ENCODE results near the gene INPP5J.
"Not testable (repeated sequence)": the region's sequence is repeated elsewhere in the genome, so short reads cannot be mapped to it uniquely, and the experiment has no call there.

The INPP5J gene

GRCh38 chr22:31093086-31093850 lies 29.5 kb upstream of the INPP5J start:
- no peak overlapping the region for H3K4me3 ChIP-seq (ENCODE audit: low read depth, low read length)
- no peak for DNase-seq (ENCODE audit: low read depth)
- TF ChIP-seq, protein P1, sequence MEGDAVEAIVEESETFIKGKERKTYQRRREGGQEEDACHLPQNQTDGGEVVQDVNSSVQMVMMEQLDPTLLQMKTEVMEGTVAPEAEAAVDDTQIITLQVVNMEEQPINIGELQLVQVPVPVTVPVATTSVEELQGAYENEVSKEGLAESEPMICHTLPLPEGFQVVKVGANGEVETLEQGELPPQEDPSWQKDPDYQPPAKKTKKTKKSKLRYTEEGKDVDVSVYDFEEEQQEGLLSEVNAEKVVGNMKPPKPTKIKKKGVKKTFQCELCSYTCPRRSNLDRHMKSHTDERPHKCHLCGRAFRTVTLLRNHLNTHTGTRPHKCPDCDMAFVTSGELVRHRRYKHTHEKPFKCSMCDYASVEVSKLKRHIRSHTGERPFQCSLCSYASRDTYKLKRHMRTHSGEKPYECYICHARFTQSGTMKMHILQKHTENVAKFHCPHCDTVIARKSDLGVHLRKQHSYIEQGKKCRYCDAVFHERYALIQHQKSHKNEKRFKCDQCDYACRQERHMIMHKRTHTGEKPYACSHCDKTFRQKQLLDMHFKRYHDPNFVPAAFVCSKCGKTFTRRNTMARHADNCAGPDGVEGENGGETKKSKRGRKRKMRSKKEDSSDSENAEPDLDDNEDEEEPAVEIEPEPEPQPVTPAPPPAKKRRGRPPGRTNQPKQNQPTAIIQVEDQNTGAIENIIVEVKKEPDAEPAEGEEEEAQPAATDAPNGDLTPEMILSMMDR (IDR thresholded peaks at IDR 0.05; ENCODE audit: low read depth, low read length), result no peak
- no peak for TF ChIP-seq POLR2A (IDR thresholded peaks at IDR 0.05; ENCODE audit: extremely low read depth, insufficient read length)
- no peak for TF ChIP-seq MYC (IDR thresholded peaks at IDR 0.05; ENCODE audit: low read depth, low read length)
- TF ChIP-seq, protein P2, sequence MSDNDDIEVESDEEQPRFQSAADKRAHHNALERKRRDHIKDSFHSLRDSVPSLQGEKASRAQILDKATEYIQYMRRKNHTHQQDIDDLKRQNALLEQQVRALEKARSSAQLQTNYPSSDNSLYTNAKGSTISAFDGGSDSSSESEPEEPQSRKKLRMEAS (IDR thresholded peaks at IDR 0.05; ENCODE audit: low read depth, low read length), result no peak

- TF ChIP-seq, protein P1 (IDR thresholded peaks at IDR 0.05; ENCODE audit: low read depth, low read length), result no peak
- TF ChIP-seq MYC (IDR thresholded peaks at IDR 0.05; ENCODE audit: low read depth, low read length), result no peak
- TF ChIP-seq POLR2A (IDR thresholded peaks at IDR 0.05; ENCODE audit: extremely low read depth, insufficient read length), result no peak
- TF ChIP-seq, protein P2 (IDR thresholded peaks at IDR 0.05; ENCODE audit: low read depth, low read length), result no peak
- no peak for DNase-seq (ENCODE audit: low read depth)
- no peak overlapping the region for H3K4me3 ChIP-seq (ENCODE audit: low read depth, low read length)
Measured at GRCh38 chr22:31094021-31094551, 28.7 kb upstream of the INPP5J start.

DNA sequence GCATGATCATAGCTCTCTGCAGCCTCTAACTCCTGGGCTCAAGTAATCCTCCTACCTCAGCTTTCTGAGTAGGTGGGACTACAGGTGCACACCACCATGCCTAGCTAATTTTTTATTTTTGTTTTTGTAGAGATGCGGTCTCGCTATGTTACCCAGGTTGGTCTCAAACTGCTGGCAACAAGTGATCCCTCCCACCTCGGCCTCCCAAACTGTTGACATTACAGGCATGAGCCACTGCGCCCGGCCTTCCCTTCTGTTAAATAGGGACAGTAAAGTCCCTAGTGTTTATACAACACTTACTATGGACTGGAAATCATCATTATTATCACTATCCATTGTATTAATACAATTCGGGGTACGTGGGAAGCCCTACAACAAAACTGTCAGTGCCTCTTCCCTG lies 28.0 kb upstream of the INPP5J start:
- H3K4me3 ChIP-seq (ENCODE audit: low read depth, low read length), result no peak overlapping the region
- TF ChIP-seq, protein P1 (IDR thresholded peaks at IDR 0.05; ENCODE audit: low read depth, low read length), result no peak
- no peak for TF ChIP-seq POLR2A (IDR thresholded peaks at IDR 0.05; ENCODE audit: extremely low read depth, insufficient read length)
- TF ChIP-seq MYC (IDR thresholded peaks at IDR 0.05; ENCODE audit: low read depth, low read length), result no peak
- TF ChIP-seq, protein P2 (IDR thresholded peaks at IDR 0.05; ENCODE audit: low read depth, low read length), result no peak
- no peak for DNase-seq (ENCODE audit: low read depth)

GRCh38 chr22:31095637-31096249 lies 27.0 kb upstream of the INPP5J start:
- DNase-seq (ENCODE audit: low read depth), result no peak
- TF ChIP-seq, protein P1 (IDR thresholded peaks at IDR 0.05; ENCODE audit: low read depth, low read length), result no peak
- TF ChIP-seq POLR2A (IDR thresholded peaks at IDR 0.05; ENCODE audit: extremely low read depth, insufficient read length) (no peak), MYC (IDR thresholded peaks at IDR 0.05; ENCODE audit: low read depth, low read length) (no peak)
- TF ChIP-seq, protein P2 (IDR thresholded peaks at IDR 0.05; ENCODE audit: low read depth, low read length), result no peak
- H3K4me3 ChIP-seq (ENCODE audit: low read depth, low read length), result no peak overlapping the region

DNA sequence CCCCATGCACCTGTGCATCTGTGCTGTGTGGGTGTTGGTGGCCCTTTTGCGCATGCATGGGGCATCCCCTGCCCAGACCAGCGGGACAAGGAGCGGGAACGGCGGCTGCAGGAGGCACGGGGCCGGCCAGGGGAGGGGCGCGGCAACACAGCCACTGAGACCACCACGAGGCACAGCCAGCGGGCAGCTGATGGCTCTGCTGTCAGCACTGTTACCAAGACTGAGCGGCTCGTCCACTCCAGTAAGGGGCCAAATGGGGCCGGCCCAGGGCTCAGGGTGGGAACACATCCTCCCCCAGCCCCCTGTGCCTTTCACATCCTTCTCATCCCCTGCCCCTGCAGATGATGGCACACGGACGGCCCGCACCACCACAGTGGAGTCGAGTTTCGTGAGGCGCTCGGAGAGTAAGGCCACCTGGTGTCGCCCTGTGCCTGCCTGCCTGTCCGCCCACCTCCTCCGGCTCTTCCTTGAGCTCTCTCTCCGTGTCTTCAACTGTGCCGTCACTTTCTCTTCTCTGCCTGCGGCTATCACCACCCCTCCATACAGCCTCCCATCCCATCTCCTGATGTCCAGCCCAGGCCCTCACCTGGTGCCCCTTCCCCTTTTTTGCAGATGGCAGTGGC lies 26.0 kb upstream of the INPP5J start:
- no peak overlapping the region for H3K4me3 ChIP-seq (ENCODE audit: low read depth, low read length)
- no peak for DNase-seq (ENCODE audit: low read depth)
- TF ChIP-seq, protein P2 (IDR thresholded peaks at IDR 0.05; ENCODE audit: low read depth, low read length), result no peak
- TF ChIP-seq POLR2A (IDR thresholded peaks at IDR 0.05; ENCODE audit: extremely low read depth, insufficient read length), result no peak
- no peak for TF ChIP-seq MYC (IDR thresholded peaks at IDR 0.05; ENCODE audit: low read depth, low read length)
- TF ChIP-seq, protein P1 (IDR thresholded peaks at IDR 0.05; ENCODE audit: low read depth, low read length), result no peak

GRCh38 chr22:31097539-31097938 lies 25.2 kb upstream of the INPP5J start:
- DNase-seq (ENCODE audit: low read depth), result not testable (repeated sequence)

More at GRCh38 chr22:31097539-31097938, 25.2 kb upstream of the INPP5J start:
- not testable (repeated sequence) for H3K4me3 ChIP-seq (ENCODE audit: low read depth, low read length)
